Right forelimb (tissue), 1 donor: Measurements from ENCODE around the gene RPL37.
"Not testable (repeated sequence)": the region's sequence is repeated elsewhere in the genome, so short reads cannot be mapped to it uniquely, and the experiment has no call there.

ENCODE experiments used
- DNase-seq: peaks from one replicate; pipeline ENCODE4 v3.0.0-alpha.2; 2018

The RPL37 gene

DNA sequence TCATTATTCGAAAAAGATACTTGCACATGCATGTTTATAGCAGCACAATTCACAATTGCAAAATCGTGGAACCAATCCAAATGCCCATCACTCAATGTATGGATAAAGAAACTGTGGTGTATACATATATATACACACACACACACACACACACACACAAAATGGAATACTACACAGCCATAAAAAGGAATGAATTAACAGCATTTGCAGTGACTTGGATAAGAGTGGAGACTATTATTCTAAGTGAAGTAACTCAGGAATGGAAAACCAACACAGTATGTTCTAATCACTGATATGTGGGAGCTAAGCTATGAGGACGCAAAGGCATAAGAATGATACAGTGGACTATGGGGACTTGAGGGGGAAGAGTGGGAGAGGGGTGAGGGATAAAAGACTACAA lies 40.1 kb downstream of the RPL37 start:
- DNase-seq = not testable (repeated sequence)

DNA sequence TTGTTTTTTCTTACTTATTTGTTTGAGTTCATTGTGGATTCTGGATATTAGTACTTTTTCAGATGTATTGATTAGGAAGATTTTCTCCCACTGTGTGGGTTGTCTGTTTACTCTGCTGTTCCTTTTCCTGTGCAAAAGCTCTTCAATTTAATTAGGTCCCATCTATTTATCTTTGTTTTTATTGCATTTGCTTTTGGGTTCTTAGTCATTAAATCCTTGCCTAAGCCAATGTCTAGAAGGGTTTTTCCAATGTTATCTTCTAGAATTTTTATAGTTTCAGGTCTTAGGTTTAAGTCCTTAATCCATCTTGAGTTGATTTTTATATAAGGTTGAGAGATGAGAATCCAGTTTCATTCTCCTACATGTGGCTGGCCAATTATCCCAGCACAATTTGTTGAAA lies 40.7 kb downstream of the RPL37 start:
- not testable (repeated sequence) for DNase-seq

DNA sequence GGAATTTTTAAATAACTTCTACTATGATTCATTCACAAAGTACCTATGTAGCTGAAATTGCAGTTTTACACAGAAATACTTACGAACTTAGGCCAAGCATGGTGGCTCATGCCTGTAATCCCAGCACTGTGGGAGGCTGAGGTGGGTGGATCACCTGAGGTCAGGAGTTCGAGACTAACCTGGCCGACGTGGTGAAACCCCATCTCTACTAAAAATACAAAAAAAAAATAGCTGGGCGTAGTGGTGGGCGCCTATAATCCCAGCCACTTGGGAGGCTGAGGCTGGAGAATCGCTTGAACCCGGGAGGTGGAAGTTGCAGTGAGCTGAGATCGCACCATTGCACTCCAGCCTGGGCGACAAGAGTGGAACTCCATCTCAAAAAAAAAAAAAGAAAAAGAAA lies 42.3 kb downstream of the RPL37 start:
- not testable (repeated sequence) for DNase-seq

DNA sequence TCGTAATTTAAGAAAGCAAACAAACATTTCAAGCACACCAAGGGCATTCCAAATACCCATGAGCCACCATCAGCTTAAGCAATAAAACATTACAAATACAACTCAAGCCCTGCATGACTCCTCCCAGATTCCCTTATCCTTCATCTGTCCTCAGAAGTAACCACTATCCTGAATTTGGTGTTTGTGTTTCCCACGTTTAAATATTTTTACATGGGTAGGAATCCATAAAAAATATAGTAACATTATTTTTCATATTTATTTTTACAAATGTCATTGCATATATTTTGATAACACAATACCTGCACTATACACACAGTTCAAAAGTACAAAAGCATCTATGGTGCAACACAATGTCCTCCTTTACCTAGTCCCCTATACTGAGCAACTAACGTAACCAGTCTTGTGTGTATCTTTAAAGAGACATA lies 43.3 kb downstream of the RPL37 start:
- DNase-seq = no peak

DNA sequence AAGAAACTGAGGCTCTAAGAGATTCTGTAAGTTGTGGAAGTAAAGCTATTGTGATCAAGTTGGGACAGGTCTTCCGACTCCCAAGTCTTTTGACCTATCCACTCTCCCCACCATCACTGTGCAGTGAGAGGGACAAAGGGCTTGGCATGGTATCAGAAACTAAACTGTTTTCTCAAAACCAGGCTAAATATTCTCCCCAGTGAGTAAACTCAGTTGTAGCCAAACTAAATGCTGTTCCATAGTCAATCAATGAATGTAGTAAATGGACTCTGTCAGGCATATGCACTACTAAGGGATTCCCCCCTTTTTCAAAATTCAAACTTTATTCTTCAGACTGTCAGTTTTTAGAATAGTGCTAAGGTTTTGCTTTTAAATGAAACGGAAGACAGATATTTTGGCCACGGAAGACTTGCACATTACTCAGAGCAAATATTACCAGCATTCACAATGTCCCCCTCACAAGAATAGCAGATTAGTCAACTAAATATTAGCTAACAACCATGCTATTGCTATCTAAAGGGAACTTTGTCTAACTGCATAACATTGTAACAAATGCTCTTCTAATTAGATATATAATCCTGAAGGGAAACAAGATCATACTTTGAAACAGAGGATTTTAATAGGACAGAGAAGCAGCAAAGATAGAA lies 44.0 kb downstream of the RPL37 start:
- DNase-seq = no peak

DNA sequence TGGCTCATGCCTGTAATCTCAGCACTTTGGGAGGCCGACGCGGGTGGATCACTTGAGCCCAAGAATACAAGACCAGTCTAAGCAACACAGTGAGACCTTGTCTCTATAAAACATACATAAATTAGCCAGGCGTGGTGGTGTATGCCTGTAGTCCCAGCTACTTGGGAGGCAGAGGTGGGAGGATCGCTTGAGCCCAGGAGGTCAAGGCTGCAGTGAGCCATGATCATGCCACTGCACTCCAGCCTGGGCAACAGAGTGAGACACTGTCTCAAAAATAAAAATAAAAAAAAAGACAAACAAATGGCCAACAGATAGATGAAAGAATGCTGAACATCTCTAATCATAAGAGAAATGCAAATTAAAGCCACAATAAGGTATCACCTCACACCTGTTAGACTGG lies 46.1 kb downstream of the RPL37 start:
- DNase-seq = not testable (repeated sequence)

DNA sequence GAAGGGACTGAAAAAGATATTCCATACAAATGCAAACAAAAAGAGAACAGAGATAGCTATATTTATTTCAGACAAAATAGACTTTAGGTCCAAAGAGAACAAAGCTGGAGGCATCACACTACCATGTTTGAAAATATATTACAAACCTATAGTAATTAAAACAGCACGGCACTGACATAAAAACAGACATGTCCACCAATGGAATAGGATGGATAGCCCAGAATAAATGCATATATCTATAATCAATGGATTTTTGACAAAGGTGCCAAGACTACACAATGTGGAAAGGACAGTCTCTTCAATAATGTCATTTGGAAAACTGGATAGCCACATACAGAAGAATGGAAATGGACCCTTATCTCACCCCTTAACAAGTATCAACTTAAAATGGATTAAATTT lies 47.0 kb downstream of the RPL37 start:
- no peak for DNase-seq

DNA sequence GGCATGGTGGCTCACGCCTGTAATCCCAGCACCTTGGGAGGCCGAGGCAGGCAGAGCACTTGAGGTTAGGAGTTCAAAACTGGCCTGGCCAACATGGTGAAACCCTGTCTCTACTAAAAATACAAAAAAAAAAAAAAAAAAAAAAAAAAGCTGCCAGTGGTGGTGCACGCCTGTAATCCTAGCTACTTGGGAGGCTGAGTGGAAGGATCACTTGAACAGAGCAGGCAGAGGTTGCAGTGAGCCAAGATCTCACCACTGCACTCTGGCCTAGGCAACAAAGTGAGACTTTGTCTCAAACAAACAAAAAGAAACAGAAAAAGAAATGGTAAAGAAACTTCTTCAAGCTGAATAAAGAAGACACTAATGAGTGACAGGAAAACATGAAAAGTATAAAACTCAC lies 48.4 kb downstream of the RPL37 start:
- not testable (repeated sequence) for DNase-seq

DNA sequence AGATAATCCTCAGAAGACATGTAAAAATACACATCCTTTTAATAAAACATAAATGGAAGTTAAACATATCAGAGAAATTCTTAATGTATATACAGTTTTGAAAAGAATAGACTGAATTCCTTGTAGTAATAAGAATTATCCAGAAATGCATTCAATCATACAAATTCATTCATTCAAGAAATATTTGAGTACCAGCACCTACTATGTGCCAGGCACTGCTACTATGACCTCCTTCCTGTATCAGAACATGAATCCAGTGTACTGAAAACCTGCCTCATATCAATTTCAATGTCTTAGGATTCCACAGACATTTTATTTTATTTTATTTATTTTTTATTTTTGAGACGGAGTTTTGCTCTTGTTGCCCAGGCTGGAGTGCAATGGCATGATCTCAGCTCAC lies 50.1 kb downstream of the RPL37 start:
- no peak for DNase-seq

DNA sequence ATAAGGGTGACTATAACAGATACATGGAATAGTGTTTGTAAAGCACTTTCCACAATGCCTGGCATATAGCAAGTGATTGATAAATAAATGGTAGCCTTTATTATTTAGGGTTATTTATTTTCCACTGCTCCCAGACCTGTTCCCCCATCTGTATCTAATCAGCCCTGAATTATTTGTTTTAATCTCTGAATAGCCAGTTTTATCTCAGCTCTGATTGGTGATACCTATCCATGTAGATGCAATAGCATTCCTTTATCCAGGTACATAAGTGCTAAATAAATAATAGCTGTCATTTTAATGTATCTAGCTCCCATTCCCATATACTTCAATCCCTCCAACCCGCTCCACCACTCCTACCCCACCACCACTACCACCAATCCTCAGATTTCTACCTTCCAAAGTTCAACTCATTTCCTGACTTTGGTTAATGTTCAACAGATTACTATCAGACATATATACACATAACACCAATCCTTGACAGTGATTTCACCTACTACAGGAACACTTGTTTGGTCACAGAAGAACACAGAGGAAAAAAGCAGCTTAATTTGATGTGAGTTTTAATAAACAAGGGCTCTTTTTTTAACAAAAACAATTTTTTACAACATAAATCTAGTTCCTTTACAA lies 50.9 kb downstream of the RPL37 start:
- no peak for DNase-seq

DNA sequence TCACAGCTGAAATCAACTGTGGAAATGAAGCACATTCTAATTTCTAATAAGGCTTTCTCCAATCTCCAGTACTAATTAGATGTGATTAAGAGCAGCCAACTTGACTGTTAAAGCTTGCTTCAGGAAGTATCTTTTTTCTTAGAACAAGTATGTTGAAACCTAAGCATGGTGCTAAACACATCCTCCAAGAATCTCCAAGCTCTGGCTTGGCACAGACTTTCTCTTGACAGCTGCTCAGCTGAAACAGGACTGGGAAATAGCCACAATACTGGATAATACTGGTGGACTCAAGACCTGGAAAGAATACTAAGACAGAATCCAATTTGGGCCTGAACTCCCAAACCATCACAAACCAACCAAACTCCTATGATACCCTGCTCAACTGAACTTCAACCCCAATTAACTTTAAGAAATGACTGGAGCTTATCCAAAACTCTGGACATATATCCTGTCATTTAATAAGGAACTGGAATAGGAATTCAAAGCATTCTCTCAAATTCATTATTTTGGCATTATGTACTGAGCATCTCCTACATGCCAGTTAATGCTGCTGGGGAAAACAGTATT lies 53.1 kb downstream of the RPL37 start:
- no peak for DNase-seq

DNA sequence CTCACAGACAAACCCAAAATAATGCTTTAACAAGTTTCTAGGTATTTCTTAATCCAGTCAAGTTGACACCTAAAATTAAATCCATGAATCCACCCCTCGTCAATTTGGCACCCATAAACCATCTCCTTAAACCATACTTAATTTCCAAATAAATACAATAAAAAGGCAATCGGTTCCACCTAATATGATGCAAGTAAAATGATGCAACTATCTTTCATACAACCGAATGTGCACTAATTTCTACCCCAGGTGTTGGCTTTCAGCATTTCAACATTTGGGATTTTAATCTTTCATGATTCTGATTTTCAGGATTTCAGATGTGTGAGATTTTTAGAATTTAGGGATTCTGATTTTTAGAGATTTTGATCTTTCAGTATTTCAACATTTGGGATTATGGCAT lies 54.2 kb downstream of the RPL37 start:
- DNase-seq = no peak

DNA sequence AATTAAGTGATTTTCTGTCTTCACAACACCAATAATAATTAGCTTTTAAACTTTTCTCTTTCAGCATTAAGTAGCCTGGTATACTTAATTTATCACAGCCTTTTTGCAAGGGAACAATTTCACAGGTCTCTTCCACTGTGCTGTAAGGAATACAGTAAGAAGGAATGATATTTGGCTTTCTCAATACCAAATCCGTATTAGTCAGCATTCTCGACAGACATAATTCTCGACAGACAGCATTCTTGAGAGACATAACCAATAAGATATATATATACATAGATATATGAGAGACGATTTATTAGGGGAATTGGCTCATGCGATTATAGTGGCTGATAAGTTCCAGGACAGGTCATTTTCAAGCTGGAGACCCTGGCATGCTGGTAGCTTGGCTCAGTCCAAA lies 54.8 kb downstream of the RPL37 start:
- DNase-seq = no peak

DNA sequence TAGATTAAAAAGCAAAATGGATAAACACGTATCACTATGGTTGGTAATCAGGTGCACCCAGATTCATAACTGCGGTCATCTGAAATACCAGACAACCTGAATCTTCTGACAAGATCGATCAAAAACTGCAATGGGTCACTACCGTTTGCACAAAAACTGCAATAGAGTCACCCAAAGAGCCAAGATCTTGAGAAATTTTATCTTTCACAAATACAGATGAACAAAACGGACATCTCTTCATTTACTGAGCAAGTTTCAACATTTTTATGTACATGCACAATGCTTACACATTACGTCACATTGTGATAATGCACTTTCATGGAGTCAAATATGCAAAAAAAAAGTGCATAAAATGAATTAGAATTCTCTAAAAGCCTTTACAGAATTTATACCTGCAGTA lies 55.5 kb downstream of the RPL37 start:
- no peak for DNase-seq

DNA sequence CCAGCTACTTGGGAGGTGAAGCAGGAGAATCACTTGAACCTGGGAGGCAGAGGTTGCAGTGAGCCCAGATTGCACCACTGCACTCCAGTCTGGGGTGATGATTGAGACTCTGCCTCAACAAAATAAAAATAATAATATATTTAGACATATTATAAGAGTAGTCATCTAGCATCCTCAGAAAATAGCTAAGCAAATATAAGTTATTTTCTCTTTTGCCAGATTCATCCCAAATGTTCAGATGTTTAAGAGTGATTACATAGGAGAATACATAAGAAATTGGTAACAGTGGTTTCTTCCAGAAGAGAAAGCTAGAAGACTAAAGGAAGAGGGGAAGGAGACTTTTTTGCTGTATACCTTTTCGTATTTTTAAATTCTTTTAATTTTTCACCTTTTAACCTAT lies 56.9 kb downstream of the RPL37 start:
- DNase-seq = no peak

DNA sequence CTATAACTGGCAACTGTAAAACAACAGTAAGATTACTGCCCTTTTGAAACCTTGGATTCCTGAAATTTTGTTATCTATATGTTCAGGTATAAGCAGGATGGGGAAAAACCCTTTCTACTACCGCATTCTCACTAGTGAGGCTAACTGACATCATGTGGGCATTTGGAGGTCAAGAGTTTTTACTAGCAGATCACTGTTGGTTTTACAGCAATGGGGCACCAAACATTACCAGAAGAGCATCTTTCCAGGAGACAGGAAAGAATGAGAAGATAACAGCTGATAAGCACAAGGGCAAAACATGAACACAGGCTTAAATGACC lies 58.4 kb downstream of the RPL37 start:
- no peak for DNase-seq

DNA sequence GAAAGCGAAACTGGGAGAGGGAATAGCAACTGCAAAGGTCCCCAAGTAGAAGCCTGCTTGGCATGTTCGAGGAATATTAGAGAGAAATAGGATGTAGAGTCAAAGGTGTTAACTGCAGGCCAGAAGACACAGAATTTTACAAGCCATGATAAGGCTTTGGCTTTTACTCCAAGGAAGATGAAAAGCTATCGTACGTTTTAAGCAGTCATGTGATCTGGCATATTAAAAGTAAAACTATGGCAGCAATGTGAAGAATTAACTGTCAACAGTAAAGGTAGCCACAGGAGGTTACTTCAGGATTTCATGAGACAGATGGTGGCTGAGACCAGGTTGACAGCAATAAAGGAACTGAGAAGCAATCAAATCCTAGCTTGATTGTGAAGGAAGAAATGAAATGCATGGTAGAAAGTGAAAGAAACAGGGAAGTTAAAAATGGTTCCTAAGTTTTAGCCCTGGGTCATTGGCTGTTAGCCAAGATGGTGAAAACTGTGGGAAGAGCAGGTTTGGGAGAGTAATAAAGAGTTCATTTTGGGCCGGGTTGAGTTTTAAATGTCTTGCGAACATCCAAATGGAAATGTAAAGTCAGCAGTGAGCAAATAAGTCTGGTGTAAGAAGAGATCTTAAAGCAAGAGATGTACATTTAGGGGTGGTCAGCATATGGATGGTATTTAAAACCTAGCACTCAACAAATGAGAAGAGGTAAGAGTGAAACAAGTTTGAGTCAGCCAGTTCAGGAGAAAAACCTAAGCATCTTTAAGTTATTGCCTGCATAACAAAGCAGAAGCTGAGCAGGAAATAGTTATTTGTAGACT lies 59.0 kb downstream of the RPL37 start:
- DNase-seq = no peak
